HCT116 (cell line): ENCODE measurements around the gene SRPK2.

ENCODE experiments used
- FOSL1 ChIP-seq: IDR thresholded peaks from 2 replicates; pipeline ENCODE4 v1.6.1; 2012; ENCODE audit warnings: low read depth
- POLR2A ChIP-seq: IDR thresholded peaks from 2 replicates; pipeline ENCODE4 v1.7.0; 2011; ENCODE audit warnings: borderline replicate concordance; ENCODE audit not compliant: insufficient read depth, insufficient read length; ENCODE audit errors: extremely low read depth

- no peak for TF ChIP-seq FOSL1
- no peak for TF ChIP-seq POLR2A
Measured at GRCh38 chr7:105199386-105199785, 189.3 kb downstream of the SRPK2 start.
